ENCODE measurements around the gene BBIP1. TPM values are rescaled to one million over a fixed set of nuclear protein-coding genes. Genes with fewer than 3 reads are reported as not detected.
"Not testable (repeated sequence)": the region's sequence is repeated elsewhere in the genome, so short reads cannot be mapped to it uniquely, and the experiment has no call there.

The BBIP1 gene
- total RNA-seq, 2 donors from 2014 or later: 24.1 to 40.0 TPM

DNA sequence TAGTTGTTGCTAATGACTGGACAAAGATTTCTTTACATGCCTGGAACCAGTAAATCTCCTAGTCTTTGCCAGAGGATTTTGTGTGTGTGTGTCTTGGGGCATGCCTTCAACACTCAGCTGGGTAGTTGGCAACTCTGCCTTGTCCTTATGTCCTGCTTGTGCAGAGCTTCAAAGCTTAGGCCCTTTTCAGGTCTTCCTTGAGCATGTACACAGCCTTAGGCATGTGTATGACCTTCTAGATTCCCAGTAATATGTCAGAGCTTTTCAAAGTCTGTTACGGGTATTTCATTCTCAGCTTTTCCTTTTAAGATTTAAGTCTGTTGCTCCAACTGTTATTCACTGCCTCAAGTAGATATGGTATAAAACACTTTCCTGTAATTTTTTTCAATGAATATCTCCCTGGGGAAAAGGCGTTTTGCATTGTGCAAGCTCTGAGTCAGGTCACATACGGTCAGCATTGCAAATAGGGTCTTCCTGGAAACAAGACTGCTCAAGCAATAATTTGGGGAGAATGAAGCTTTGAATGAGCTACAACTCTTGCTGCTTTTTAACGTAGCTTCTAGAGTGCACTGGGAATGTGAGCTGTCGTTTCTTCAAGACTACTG is 25.9 kb upstream of the BBIP1 start:
- no peak overlapping the region for H3K27ac Mint-ChIP-seq
- peaks cover 61% of the 10 kb centered on the region for H3K36me3 Mint-ChIP-seq (ENCODE audit: low read depth)
- ATAC-seq (replicated peaks): no peak

GRCh38 chr10:110939419-110939818 is 20.4 kb upstream of the BBIP1 start:
- no peak for ATAC-seq (replicated peaks)
- H3K4me3 Mint-ChIP-seq: no peak overlapping the region
- H3K27ac Mint-ChIP-seq: no peak overlapping the region
- peaks cover 56% of the 10 kb centered on the region for H3K36me3 Mint-ChIP-seq (ENCODE audit: low read depth)
- H3K4me1 Mint-ChIP-seq: peaks cover 7% of the 10 kb centered on the region
- H3K9me3 Mint-ChIP-seq: no peaks in the 10 kb centered on the region
- H3K27me3 Mint-ChIP-seq: no peaks in the 10 kb centered on the region

More for the DNA sequence above, 25.9 kb upstream of the BBIP1 start:
- peaks cover 29% of the 10 kb centered on the region for H3K4me1 Mint-ChIP-seq
- H3K9me3 Mint-ChIP-seq: peaks cover 4% of the 10 kb centered on the region
- no peak overlapping the region for H3K4me3 Mint-ChIP-seq
- no peaks in the 10 kb centered on the region for H3K27me3 Mint-ChIP-seq

DNA sequence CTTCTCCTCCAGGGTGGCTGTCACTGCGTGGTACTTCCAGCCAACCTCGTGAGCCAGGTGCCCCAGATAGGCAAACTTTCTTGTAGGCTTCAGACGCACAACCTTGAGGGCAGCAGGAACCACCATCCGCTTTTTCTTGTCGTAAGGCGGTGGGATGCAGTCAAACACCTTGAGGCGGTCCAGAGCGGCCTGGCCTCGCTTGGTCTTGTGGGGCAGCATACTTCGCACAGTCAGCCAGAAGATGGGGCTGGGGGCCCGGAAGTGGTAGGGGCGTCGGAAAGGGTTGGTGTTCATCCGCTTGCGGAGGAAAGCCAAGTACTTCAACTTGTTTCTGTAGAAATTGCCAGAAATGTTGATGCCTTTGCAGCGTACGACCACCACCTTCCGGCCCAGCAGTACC is 17.8 kb upstream of the BBIP1 start:
- no peak overlapping the region for H3K27ac Mint-ChIP-seq
- ATAC-seq (replicated peaks): no peak
- no peaks in the 10 kb centered on the region for H3K27me3 Mint-ChIP-seq
- peaks cover 30% of the 10 kb centered on the region for H3K36me3 Mint-ChIP-seq (ENCODE audit: low read depth)
- no peak overlapping the region for H3K4me3 Mint-ChIP-seq
- no peaks in the 10 kb centered on the region for H3K9me3 Mint-ChIP-seq
- H3K4me1 Mint-ChIP-seq: no peaks in the 10 kb centered on the region

- peaks cover 15% of the 10 kb centered on the region for H3K36me3 Mint-ChIP-seq (ENCODE audit: low read depth)
- ATAC-seq (replicated peaks): no peak
- no peaks in the 10 kb centered on the region for H3K27me3 Mint-ChIP-seq
- H3K27ac Mint-ChIP-seq: no peak overlapping the region
- no peaks in the 10 kb centered on the region for H3K4me1 Mint-ChIP-seq
- no peaks in the 10 kb centered on the region for H3K9me3 Mint-ChIP-seq
- no peak overlapping the region for H3K4me3 Mint-ChIP-seq
These were observed 13.7 kb upstream of the BBIP1 start for GRCh38 chr10:110932505-110933180.

GRCh38 chr10:110931769-110932381 is 12.9 kb upstream of the BBIP1 start:
- no peaks in the 10 kb centered on the region for H3K9me3 Mint-ChIP-seq

GRCh38 chr10:110927461-110927860 is 8.5 kb upstream of the BBIP1 start:
- ATAC-seq (replicated peaks): peak; percentile 63

More at GRCh38 chr10:110931769-110932381, 12.9 kb upstream of the BBIP1 start:
- Mint-ChIP-seq H3K4me3 (no peak overlapping the region), H3K36me3 (ENCODE audit: low read depth) (peaks cover 8% of the 10 kb centered on the region), H3K27me3 (no peaks in the 10 kb centered on the region), H3K27ac (no peak overlapping the region), H3K4me1 (no peaks in the 10 kb centered on the region)
- no peak for ATAC-seq (replicated peaks)

DNA sequence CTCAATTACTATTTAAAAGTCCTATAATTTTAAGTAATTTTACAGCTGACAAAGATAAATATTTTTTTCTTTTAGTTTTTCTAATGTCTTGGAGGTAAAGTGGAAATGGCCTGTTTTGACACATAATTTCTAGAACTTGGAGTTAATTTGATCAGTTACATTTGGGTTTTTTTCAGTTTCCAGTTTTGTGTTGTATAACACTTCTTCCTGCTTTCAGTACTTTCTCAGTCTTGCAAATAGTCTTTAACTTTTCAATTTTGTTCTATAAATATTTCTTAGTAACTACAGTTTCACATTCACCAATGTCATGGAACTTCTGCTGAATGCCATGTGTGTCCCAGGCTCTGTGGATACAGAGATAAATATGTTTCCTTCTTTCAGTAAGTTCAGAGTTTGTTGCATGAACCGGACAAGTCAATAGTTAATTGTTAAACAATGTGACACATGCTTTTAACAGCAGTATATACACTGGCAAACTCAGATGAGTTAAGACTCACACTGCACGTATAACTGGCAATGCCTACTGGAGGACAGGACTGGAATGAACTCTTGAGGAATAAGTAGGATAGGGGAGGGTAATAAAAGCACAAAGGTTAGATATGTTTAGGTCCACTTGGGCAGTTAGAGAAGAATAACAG is 5.0 kb upstream of the BBIP1 start:
- peaks cover 10% of the 10 kb centered on the region for H3K36me3 Mint-ChIP-seq (ENCODE audit: low read depth)
- peak overlapping the region; percentile 14 for H3K27ac Mint-ChIP-seq
- peaks cover 18% of the 10 kb centered on the region for H3K4me1 Mint-ChIP-seq

More at GRCh38 chr10:110927461-110927860, 8.5 kb upstream of the BBIP1 start:
- peaks cover 12% of the 10 kb centered on the region for H3K4me1 Mint-ChIP-seq
- H3K4me3 Mint-ChIP-seq: no peak overlapping the region
- no peaks in the 10 kb centered on the region for H3K27me3 Mint-ChIP-seq
- no peak overlapping the region for H3K27ac Mint-ChIP-seq
- H3K9me3 Mint-ChIP-seq: no peaks in the 10 kb centered on the region
- H3K36me3 Mint-ChIP-seq (ENCODE audit: low read depth): no peaks in the 10 kb centered on the region

DNA sequence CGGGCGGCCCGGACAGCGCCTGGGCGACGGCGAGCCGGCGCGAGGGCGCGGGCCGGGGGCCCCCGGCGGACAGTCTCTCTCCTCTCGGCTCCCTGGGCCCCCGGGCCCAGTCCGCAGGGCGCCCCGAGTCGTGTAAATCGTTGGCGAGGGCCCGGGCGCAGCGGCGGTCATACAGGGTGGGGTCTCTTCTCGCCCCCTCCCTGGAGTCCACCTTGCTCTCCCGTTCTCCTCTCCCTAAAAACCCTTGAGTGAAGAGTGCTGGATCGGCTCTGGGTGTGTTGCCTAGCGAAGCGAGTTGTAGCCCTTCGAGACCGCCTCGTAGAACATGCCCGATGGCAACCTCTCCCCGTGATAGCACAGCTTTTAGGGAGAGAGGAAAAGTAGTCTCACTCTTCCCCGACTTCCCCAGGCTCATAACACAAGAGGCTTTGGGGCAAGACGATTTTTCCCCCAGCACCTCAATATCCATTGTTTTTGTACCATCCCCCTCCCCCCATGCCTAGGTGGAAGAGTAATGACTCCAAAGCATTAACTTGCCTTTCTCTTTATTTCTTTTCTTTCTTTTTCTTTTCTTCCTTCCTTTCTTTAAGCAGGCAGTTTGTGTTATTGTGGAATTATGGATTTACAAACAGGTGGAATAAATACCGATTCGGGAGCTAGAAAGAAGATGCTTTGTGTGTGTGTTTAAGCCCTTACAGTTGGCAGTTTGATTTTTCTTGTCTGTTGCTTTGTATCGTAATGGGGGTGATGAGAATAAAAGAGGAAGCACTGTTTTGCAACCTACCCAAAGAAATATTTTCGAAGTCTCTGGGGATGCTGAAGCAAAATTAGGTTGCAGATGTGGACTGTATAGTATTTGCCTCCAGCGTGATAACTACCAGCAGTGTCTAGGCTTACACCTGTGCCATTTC is 1.2 kb upstream of the BBIP1 start:
- Mint-ChIP-seq H3K36me3 (ENCODE audit: low read depth) (peaks cover 40% of the 10 kb centered on the region), H3K27me3 (no peaks in the 10 kb centered on the region), H3K4me1 (peaks cover 29% of the 10 kb centered on the region), H3K4me3 (peak overlapping the region; percentile 95), H3K9me3 (no peaks in the 10 kb centered on the region), H3K27ac (peak overlapping the region; percentile 98)
- ATAC-seq (replicated peaks): no peak

More for the DNA sequence above, 5.0 kb upstream of the BBIP1 start:
- no peak for ATAC-seq (replicated peaks)
- H3K27me3 Mint-ChIP-seq: no peaks in the 10 kb centered on the region
- H3K4me3 Mint-ChIP-seq: peak overlapping the region; percentile 20
- no peaks in the 10 kb centered on the region for H3K9me3 Mint-ChIP-seq

GRCh38 chr10:110919349-110919931 is 460 bp upstream of the BBIP1 start, which contains the start of gene SHOC2:
SHOC2 (plus strand) TSS chr10:110919604; CDS start chr10:110964359, 44,755 bp downstream.
- Mint-ChIP-seq H3K36me3 (ENCODE audit: low read depth) (peaks cover 41% of the 10 kb centered on the region), H3K27me3 (no peaks in the 10 kb centered on the region), H3K4me3 (peak within 1 kb of the TSS; percentile 95), H3K27ac (peak within 1 kb of the TSS; percentile 98), H3K4me1 (peaks cover 29% of the 10 kb centered on the region), H3K9me3 (no peaks in the 10 kb centered on the region)
- peak; percentile 48 for ATAC-seq (replicated peaks)

GRCh38 chr10:110918269-110918642 is 724 bp downstream of the BBIP1 start:
- ATAC-seq (replicated peaks): no peak
- Mint-ChIP-seq H3K4me3 (peak overlapping the region; percentile 95), H3K27ac (peak overlapping the region; percentile 98), H3K9me3 (no peaks in the 10 kb centered on the region), H3K27me3 (no peaks in the 10 kb centered on the region), H3K36me3 (ENCODE audit: low read depth) (peaks cover 46% of the 10 kb centered on the region), H3K4me1 (peaks cover 22% of the 10 kb centered on the region)

GRCh38 chr10:110916554-110917346 is 2.2 kb downstream of the BBIP1 start:
- Mint-ChIP-seq H3K27me3 (no peaks in the 10 kb centered on the region), H3K36me3 (ENCODE audit: low read depth) (peaks cover 47% of the 10 kb centered on the region), H3K27ac (no peak overlapping the region), H3K4me1 (peaks cover 17% of the 10 kb centered on the region), H3K4me3 (peak overlapping the region; percentile 95), H3K9me3 (no peaks in the 10 kb centered on the region)
- ATAC-seq (replicated peaks): no peak

GRCh38 chr10:110915600-110915999 is 3.4 kb downstream of the BBIP1 start:
- ATAC-seq (replicated peaks); H3K9me3 Mint-ChIP-seq; H3K4me3 Mint-ChIP-seq; H3K27me3 Mint-ChIP-seq; H3K27ac Mint-ChIP-seq: not testable (repeated sequence)
- Mint-ChIP-seq H3K4me1 (peaks cover 17% of the 10 kb centered on the region), H3K36me3 (ENCODE audit: low read depth) (peaks cover 52% of the 10 kb centered on the region)

GRCh38 chr10:110915035-110915434 is 3.9 kb downstream of the BBIP1 start:
- Mint-ChIP-seq H3K27me3 (no peaks in the 10 kb centered on the region), H3K36me3 (ENCODE audit: low read depth) (peaks cover 52% of the 10 kb centered on the region), H3K9me3 (no peaks in the 10 kb centered on the region), H3K4me1 (peaks cover 12% of the 10 kb centered on the region), H3K27ac (no peak overlapping the region), H3K4me3 (no peak overlapping the region)
- ATAC-seq (replicated peaks): no peak

Data from activated T-helper 17 cell treated with anti-CD3 and anti-CD28 coated beads, Interleukin-2, amount 50 U/mL, for 72 hours (primary cell).